Upper lobe of left lung (tissue), 6 donors: Measurements from ENCODE around the gene CTU2. TPM values are rescaled to one million over a fixed set of nuclear protein-coding genes. Genes with fewer than 3 reads are reported as not detected.

Experiments used
- ATAC-seq, 2 donors: fragments of 200-7000 bp; cut with Tn5 transposase; one replicate each; pipeline ENCODE4 v1.9.1; 2022; ENCODE audit warnings: mild to moderate bottlenecking in 2 of 2, moderate library complexity in 2 of 2; ENCODE audit not compliant: low FRiP score in 2 of 2
- DNase-seq, 2 donors: peaks; one replicate each; pipeline ENCODE4 v3.0.0-alpha.2; 2019 to 2020
- H3K27ac ChIP-seq, 4 donors: fragments of 200-600 bp; sonication (generic); one replicate each; pipeline ENCODE4 v1.5.1; 2016 to 2019
- H3K27me3 ChIP-seq, 4 donors: fragments of 200-600 bp; sonication (generic); one replicate each; pipeline ENCODE4 v1.5.1; 2017 to 2019
- H3K36me3 ChIP-seq, 4 donors: fragments of 200-600 bp; sonication (generic); one replicate each; pipeline ENCODE4 v1.5.1; 2016 to 2019
- H3K4me1 ChIP-seq, 4 donors: fragments of 200-600 bp; sonication (generic); one replicate each; pipeline ENCODE4 v1.5.1; 2018 to 2019
- H3K4me3 ChIP-seq, 4 donors: fragments of 200-600 bp; sonication (generic); one replicate each; pipeline ENCODE4 v1.5.1; 2017 to 2019; ENCODE audit warnings: mild to moderate bottlenecking in 2 of 4, moderate library complexity in 1 of 4
- H3K9me3 ChIP-seq, 4 donors: fragments of 200-600 bp; sonication (generic); one replicate each; pipeline ENCODE4 v1.5.1; 2018 to 2019
- CTCF ChIP-seq, 6 experiments: fragments of 450-650 bp in 4 of 6; fragments of 200-600 bp in 2 of 6; sonication (generic) in 2 of 6; IDR thresholded peaks; one replicate each; pipeline ENCODE4 v1.5.1; 2016 to 2019; ENCODE audit warnings: antibody characterized with exemption in 6 of 6
- EP300 ChIP-seq, 4 donors: sonication (generic); formaldehyde crosslinking; IDR thresholded peaks; one replicate each; pipeline ENCODE4 v1.5.1; 2017; ENCODE audit warnings: antibody characterized with exemption in 4 of 4, control low read depth in 2 of 4
- POLR2A ChIP-seq, 4 donors: fragments of 450-650 bp; IDR thresholded peaks; one replicate each; pipeline ENCODE4 v1.5.1; 2016 to 2017; ENCODE audit warnings: antibody characterized with exemption in 4 of 4, mild to moderate bottlenecking in 2 of 4
- POLR2AphosphoS5 ChIP-seq, 2 donors: sonication (generic); formaldehyde crosslinking; IDR thresholded peaks; one replicate each; pipeline ENCODE4 v1.5.1; 2017; ENCODE audit warnings: antibody characterized with exemption in 2 of 2
- WGBS, 2 donors: methylation state at CpG; one replicate each; pipeline ENCODE4 v1.1.5; 2017 to 2018; 5-methylcytosine and 5-hydroxymethylcytosine counted together
- total RNA-seq, 6 donors: library from RNA; depleted of rRNA in 4 of 6; stranded (reverse); fragments of >200 nt in 4 of 6; gene quantifications; one replicate each; pipeline versions ENCODE4 v1.1.0 to v1.2.1, GENCODE V29; 2016 to 2021
- donor health status: DM: no; HTN: no; CAD: no; lungs with moderate emphysema.
- donor health status: DM: no; HTN: yes; CAD: no; lungs with severe emphysema.

Gene CTU2
- total RNA-seq, 6 donors from 2014 or later = 9.4 to 31.4 (median 20.6) TPM

GRCh38 chr16:88764080-88764479 is 57.8 kb downstream of the CTU2 start:
- H3K27ac ChIP-seq = peak overlapping the region; percentile 19 to 79 (median 64)
- no peak for TF ChIP-seq POLR2AphosphoS5 (IDR thresholded peaks at IDR 0.05)
- no peak for TF ChIP-seq EP300 (IDR thresholded peaks at IDR 0.05)
- TF ChIP-seq CTCF (IDR thresholded peaks at IDR 0.05) = no peak
- TF ChIP-seq POLR2A (IDR thresholded peaks at IDR 0.05) = no peak
- no peak for ATAC-seq

DNA sequence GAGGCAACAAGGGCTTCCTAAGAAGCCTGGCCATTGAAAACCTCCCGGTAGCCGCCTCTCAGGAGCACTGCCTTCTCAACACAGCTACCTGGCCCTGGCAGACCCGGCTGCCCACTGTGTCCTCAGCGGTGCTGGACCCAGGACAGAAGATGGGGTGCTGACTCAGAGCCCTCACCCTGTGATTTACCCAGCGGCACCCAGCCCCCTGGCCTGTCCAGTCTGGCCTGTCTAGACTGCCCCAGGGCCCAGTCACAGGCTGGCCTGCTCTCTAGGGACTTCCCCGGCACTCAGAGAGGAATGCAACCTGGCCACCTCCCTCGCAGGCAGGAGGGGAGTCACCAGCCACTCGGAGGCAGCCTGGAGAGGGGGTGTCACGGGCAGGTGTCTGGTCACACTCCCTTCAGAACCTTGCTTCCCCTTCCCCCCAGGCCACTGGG is 58.6 kb downstream of the CTU2 start:
- H3K4me3 ChIP-seq = no peak overlapping the region
- H3K9me3 ChIP-seq = no peaks in the 10 kb centered on the region
- 70 to 79% methylated on average over 7 to 9 of the region's 9 CpGs for WGBS, 2 donors
- peak; percentile 81 to 93 for DNase-seq
- peaks cover 84 to 97% (median 91%) of the 10 kb centered on the region in 4 donors for H3K4me1 ChIP-seq
- peaks cover 0 to 23% (median 0%) of the 10 kb centered on the region in 4 donors for H3K36me3 ChIP-seq
- ATAC-seq = peak; percentile 41 to 83
- peak overlapping the region; percentile 9 to 62 (median 32) for H3K27ac ChIP-seq
- H3K27me3 ChIP-seq = no peaks in the 10 kb centered on the region
- no peak for TF ChIP-seq CTCF (IDR thresholded peaks at IDR 0.05)
- TF ChIP-seq POLR2AphosphoS5 (IDR thresholded peaks at IDR 0.05) = peak; percentile 31 to 44
- peak in 1 of 4 donors; percentile 46 for TF ChIP-seq EP300 (IDR thresholded peaks at IDR 0.05)

More at GRCh38 chr16:88764080-88764479, 57.8 kb downstream of the CTU2 start:
- Histone ChIP-seq H3K4me1 (peaks cover 84 to 97% (median 91%) of the 10 kb centered on the region in 4 donors), H3K4me3 (no peak overlapping the region), H3K36me3 (peaks cover 0 to 23% (median 0%) of the 10 kb centered on the region in 4 donors), H3K27me3 (no peaks in the 10 kb centered on the region), H3K9me3 (no peaks in the 10 kb centered on the region)
- DNase-seq = peak in 1 of 2 donors; percentile 66
- WGBS, 2 donors = 86 to 87% methylated on average over 13 to 19 of the region's 19 CpGs

Other genes with a start within 250 kb of the CTU2 start
- 10 to 100 TPM; 22.0 to 74.4 (median 45.5) TPM for gene ZC3H18, start 136.1 kb upstream of the CTU2 start, total RNA-seq
- gene IL17C, start 67.9 kb upstream of the CTU2 start, total RNA-seq = under 1 TPM in 2 of 6 donors, not detected in 4; 0.40 to 0.76 TPM
- gene CYBA, start 55.5 kb upstream of the CTU2 start, total RNA-seq = 100 to 1,000 TPM; 213 to 472 (median 322) TPM
- 100 to 1,000 TPM in 2 of 6 donors, 10 to 100 TPM in 4; 38.1 to 114 (median 90.5) TPM for gene MVD, start 43.4 kb upstream of the CTU2 start, total RNA-seq
- gene SNAI3, start 20.0 kb upstream of the CTU2 start, total RNA-seq = 1 to 10 TPM in 4 of 6 donors, under 1 TPM in 1, not detected in 1; 0.78 to 8.1 (median 7.0) TPM
- gene RNF166, start 95 bp upstream of the CTU2 start, total RNA-seq = 100 to 1,000 TPM in 1 of 6 donors, 10 to 100 TPM in 5; 23.2 to 101 (median 64.6) TPM
- 100 to 1,000 TPM; 107 to 535 (median 239) TPM for gene PIEZO1, start 78.7 kb downstream of the CTU2 start, total RNA-seq
- gene CDT1, start 97.3 kb downstream of the CTU2 start, total RNA-seq = 1 to 10 TPM in 5 of 6 donors, not detected in 1; 2.3 to 4.7 (median 3.5) TPM
- gene APRT, start 105.4 kb downstream of the CTU2 start, total RNA-seq = 100 to 1,000 TPM in 4 of 6 donors, 10 to 100 TPM in 2; 76.5 to 147 (median 124) TPM
- gene GALNS, start 150.4 kb downstream of the CTU2 start, total RNA-seq = 100 to 1,000 TPM in 1 of 6 donors, 10 to 100 TPM in 5; 24.8 to 140 (median 45.6) TPM
- gene TRAPPC2L, start 150.6 kb downstream of the CTU2 start, total RNA-seq = 10 to 100 TPM; 10.9 to 62.5 (median 32.4) TPM
- gene PABPN1L, start 160.2 kb downstream of the CTU2 start, total RNA-seq = under 1 TPM in 1 of 6 donors, not detected in 5; 0.20 TPM